DMS53 treated with DMSO at 0.1 percent for 48 hours (cell line): ENCODE data around the gene KCNH6.
A peak's percentile ranks its signal among the peaks of the same experiment; 100 is the strongest.

Experiments
- DNase-seq: peaks from one replicate; lab custom pipeline; 2025; ENCODE audit not compliant: unreplicated experiment; lab: John Stamatoyannopoulos, UW

Gene KCNH6

GRCh38 chr17:63531022-63531965 lies 8.1 kb downstream of the KCNH6 start:
- DNase-seq, result no peak

GRCh38 chr17:63533433-63534077 lies 10.4 kb downstream of the KCNH6 start:
- no peak for DNase-seq

DNA sequence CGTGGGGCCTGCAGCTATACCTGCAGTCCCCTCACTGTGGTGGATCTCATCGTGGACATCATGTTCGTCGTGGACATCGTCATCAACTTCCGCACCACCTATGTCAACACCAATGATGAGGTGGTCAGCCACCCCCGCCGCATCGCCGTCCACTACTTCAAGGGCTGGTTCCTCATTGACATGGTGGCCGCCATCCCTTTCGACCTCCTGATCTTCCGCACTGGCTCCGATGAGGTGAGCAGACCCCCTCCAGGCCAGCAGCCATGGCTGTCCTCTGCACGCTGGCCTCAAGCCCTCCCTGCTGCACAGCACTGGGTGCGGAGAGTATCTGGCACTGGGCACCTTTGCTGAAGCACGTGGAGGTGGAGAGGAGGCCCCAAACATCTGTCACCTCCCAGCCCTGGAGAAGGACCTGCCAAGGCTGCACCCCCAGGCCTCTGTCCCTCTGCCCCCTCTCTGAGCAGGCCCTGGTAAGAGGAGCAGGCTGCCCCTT lies 11.0 kb downstream of the KCNH6 start:
- DNase-seq, result no peak

DNA sequence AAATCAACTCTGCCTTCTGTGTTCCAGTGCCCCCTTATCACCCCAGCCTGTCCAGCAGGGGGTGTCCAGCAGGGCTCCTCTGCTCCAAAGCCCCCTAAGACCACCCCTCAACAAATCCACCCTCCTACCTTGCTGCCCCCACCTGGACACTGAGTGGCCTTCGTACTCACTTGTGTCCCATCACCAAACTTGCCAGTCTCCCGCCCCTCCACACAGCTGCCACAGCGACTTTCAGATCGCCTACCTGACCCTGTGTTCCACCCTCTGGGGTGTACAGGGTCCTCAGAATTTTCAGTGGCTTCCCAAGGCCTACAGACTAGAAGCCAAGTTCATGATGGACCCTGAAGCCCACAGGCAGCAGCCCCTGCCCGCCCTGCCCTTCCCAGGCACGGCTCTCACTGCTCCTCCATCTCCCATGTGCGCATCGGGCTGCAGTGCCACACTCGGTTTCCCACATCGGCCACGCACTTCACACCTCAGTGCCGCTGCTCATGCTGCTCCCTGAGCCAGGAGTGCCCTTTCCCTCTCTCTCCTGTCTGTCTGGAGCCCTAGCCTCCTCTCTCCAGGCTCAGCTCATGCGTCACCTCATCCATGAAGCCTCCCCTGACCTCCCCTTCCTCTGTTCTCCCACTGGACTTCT lies 11.8 kb downstream of the KCNH6 start:
- DNase-seq, result no peak

DNA sequence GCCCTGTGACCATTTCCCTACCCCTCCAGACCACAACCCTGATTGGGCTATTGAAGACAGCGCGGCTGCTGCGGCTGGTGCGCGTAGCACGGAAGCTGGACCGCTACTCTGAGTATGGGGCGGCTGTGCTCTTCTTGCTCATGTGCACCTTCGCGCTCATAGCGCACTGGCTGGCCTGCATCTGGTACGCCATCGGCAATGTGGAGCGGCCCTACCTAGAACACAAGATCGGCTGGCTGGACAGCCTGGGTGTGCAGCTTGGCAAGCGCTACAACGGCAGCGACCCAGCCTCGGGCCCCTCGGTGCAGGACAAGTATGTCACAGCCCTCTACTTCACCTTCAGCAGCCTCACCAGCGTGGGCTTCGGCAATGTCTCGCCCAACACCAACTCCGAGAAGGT lies 12.5 kb downstream of the KCNH6 start:
- no peak for DNase-seq

DNA sequence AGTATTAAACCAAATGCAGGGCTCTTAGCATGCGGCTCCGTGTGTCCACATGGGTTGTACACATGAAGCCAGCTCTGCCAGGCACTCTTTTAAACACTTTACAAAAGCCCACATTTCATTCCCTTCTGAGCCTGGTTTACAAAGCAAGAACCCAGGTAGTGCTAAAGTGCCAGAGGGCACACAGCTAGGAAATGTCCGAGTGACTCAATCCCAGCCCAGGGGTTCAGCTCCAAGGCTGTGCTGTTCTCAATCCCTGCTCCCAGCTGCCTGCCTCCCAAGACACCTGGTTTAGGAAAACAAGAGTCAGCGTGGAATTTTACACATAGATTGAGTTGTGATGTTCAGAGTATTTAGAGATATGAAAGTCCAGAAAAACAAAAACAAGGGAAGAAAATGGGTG lies 13.8 kb downstream of the KCNH6 start:
- DNase-seq, result no peak

DNA sequence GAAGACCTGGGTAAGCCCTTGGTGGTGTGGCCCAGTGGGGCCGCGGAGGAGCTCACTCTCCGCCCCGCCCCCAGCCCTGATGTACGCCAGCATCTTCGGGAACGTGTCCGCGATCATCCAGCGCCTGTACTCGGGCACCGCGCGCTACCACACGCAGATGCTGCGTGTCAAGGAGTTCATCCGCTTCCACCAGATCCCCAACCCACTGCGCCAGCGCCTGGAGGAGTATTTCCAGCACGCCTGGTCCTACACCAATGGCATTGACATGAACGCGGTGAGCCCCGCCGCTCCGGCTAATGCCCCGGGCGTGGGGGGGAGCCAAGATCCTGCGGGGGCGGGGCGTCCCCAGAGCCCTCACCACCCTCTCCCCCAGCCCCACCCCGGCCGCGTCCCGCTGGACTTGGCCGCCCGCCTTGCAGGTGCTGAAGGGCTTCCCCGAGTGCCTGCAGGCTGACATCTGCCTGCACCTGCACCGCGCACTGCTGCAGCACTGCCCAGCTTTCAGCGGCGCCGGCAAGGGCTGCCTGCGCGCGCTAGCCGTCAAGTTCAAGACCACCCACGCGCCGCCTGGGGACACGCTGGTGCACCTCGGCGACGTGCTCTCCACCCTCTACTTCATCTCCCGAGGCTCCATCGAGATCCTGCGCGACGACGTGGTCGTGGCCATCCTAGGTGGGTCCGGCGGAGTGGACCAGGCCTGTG lies 15.0 kb downstream of the KCNH6 start:
- no peak for DNase-seq

DNA sequence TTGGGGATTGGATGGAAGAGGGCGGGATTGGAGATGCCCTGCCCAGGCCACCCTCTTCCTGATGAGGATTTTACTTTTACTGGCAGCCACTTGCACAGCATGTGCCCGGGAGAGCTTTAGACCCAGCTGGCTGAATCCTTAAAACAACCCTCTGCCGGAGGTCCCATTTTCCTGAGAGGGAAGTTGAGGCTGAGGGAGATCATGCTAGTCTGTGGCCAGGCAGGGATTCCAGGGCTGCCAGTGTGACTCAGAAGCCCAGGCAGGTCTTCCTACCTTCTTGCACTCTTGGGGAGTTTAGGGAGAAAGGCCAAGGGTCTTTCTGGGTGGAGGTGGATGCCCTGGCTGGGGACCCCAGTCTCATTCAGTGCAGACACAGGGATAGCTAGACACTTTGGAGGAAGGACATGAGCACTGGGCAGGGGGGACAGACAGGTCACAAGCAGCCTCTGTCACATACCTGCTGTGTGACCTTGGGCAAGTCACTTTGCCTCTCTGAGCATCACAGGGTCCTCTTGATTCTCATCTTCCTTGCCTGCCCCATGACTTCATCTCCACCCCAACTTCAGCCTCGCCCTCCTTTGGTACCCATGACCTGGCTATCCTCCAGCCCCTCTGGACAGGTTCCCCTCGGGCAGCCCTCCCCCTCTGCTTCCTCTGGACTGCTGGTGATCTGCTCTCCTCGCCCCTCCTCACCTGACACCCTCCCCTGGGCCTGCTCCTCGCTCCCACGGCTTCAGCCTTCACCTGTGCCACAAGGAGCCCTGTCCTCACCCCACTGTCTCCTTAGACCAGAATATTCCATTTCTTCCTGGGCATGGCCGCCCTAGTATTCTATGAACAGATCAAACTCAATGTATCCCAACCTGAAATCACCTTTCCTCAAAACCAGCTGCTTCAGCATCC lies 15.8 kb downstream of the KCNH6 start:
- DNase-seq, result no peak

- no peak for DNase-seq
Measured at GRCh38 chr17:63540590-63540989, 17.4 kb downstream of the KCNH6 start.

- DNase-seq, result no peak
Measured at GRCh38 chr17:63542218-63542545, 19.0 kb downstream of the KCNH6 start.

DNA sequence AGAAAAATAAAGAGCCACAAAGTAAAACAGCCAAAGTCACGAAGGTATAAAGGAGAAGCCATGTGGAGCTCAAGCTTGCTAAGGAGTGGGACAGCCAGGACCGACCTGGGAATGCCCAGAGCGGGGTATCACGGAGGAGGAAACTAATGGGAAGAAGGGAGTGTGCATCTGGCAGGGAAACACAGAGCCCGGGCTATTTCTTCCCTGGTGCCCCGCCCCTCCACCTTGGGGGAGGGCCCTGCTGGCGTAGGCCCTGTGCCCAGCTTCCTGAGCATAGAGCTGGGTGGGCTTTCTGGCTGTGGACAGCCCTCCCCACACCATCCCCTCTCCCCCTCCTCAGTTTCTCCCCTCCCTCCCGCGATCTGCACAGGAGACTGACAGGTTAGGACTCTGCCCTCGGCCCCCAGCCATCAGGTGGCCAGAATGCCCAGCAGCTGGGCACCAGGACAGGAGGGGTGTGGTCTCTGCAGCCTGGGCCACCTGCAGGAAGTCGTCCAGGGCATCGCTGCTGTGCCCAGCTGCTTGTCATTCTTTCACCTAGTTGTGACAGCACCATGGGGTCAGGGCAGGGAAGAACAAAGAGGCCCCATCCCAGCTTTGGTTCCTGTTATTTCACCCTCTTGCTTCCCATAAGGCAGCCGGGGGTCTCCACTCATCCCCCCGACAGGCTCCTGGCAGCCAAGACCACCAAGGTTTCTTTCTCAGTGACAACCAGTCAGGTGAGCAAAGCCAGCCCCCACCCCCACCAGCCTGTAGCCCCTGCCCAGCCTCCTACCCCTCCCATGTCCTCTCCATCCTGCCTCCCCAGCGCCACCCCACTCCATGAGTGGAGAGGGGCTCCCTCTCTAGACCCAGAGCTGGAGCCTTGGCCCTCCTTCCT lies 20.0 kb downstream of the KCNH6 start:
- peak; percentile 61 for DNase-seq

DNA sequence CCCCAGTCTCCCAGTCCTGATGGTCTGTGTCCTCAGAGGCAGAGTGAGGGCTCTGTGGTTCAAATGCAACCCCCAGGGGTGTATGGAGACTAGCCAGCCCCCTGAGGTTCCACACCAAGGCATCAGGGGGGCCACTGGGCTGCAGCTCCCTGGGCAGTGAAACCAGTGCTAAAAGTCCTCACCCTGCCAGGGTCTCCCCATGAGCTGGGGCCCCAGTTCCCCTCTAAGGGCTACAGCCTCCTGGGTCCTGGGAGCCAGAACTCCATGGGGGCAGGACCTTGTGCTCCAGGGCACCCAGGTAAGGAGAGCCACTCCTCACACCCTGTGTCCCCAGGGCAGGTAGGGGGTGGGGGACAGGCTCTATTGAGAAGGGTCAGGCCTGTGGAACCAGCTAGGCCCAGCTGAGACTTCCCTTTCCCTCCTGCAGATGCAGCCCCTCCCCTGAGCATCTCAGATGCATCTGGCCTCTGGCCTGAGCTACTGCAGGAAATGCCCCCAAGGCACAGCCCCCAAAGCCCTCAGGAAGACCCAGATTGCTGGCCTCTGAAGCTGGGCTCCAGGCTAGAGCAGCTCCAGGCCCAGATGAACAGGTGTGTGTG lies 20.8 kb downstream of the KCNH6 start:
- DNase-seq, result no peak

GRCh38 chr17:63544467-63545301 lies 21.5 kb downstream of the KCNH6 start:
- no peak for DNase-seq

DNA sequence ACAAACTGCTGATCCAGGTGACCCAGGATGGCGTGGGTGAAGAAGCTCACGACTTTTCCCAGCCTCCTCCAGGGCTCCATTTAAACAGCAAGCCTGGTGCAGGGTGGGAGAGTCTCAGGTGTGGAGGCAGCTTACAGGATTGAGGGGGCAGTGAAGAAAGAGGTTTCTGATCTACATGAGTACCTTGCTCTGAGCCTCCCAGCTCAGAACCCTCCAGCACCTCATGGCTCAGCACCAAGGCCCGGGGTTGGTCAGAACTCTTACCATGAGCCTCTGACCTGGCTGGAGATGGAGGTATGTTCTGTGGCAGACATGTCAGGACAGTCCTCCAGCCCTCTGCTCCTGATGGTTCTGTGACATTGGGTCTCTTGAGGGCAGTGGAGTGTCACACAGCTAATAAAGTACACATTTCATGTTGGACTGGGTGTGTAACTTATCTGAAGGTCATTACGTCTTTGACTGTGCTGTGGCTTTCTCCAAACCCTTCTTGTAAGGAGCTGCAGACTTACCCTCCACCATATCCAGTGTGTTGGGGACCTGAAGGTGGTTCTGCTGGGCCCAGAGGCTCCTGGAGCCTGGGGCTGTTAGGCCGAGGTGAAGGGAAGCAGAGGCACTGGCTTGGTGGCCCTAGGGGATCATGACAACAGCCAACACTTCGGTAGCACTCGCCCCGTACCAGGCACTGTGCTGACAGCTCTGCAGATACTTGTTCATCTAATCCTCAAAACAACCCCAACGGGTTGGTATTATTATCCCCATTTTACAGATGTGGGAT lies 23.3 kb downstream of the KCNH6 start:
- no peak for DNase-seq

GRCh38 chr17:63547083-63547523 lies 23.9 kb downstream of the KCNH6 start:
- no peak for DNase-seq

DNA sequence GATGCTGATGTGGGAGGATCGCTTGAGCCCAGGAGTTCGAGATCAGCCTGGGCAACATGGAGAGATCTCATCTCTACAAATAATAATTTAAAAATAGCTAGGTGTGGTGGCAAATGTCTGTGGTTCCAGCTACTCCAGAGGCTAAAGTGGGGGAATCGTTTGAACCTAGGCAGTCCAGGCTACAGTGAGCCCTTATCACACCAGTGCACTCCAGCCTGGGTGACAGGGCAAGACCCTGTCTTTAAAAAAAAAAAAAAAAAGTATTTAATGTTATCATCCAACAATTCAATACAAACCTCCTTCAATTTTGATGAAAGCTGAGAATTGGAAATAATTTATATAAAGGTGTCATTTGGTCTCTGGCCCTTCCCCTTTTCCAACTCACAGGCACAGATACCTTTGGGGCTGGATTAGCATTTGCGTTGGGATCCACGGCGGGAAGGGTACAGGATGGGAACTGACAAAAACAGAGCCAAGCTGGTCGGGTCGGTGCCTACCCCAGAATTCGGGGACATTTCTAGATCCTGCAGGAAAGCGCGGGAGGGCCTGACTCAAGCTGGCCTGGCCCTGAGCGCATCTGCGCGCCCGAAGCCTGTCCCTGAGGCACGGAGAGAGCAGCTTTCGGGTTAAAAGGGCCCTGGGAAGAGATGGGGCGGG lies 26.3 kb downstream of the KCNH6 start:
- DNase-seq, result no peak
